GM15510 (cell line): ENCODE measurements around the gene KCNQ1.

Experiments used
- POLR2A ChIP-seq: IDR thresholded peaks from 3 replicates; pipeline ENCODE4 v1.6.1; 2011; ENCODE audit warnings: borderline replicate concordance; ENCODE audit not compliant: insufficient read length; ENCODE audit errors: extremely low read depth

The KCNQ1 gene

GRCh38 chr11:2444821-2445745, at the start of gene KCNQ1:
TSS of gene KCNQ1 (plus strand) at chr11:2445008. CDS start at chr11:2445099, 91 bp downstream.
- TF ChIP-seq POLR2A, result no peak

- no peak for TF ChIP-seq POLR2A
Measured at GRCh38 chr11:2395211-2395730, 49.5 kb upstream of the KCNQ1 start.

- no peak for TF ChIP-seq POLR2A
Measured at GRCh38 chr11:2395856-2396255, 49.0 kb upstream of the KCNQ1 start.

GRCh38 chr11:2396471-2396870, 48.3 kb upstream of the KCNQ1 start:
- TF ChIP-seq POLR2A, result no peak

GRCh38 chr11:2397005-2397404, 47.8 kb upstream of the KCNQ1 start:
- no peak for TF ChIP-seq POLR2A

GRCh38 chr11:2398664-2399355, 46.0 kb upstream of the KCNQ1 start:
- TF ChIP-seq POLR2A, result no peak

- TF ChIP-seq POLR2A, result no peak
Measured at GRCh38 chr11:2399488-2400068, 45.2 kb upstream of the KCNQ1 start.

- TF ChIP-seq POLR2A, result peak; percentile 90
Measured at GRCh38 chr11:2400069-2400761, 44.6 kb upstream of the KCNQ1 start, which contains the start of gene TSSC4. TSS of gene TSSC4 (plus strand) at chr11:2400750. CDS start at chr11:2402634, 1,884 bp downstream.

GRCh38 chr11:2400762-2401435, 43.9 kb upstream of the KCNQ1 start:
- no peak for TF ChIP-seq POLR2A

GRCh38 chr11:2401436-2401984, 43.3 kb upstream of the KCNQ1 start:
- no peak for TF ChIP-seq POLR2A

GRCh38 chr11:2402106-2402505, 42.7 kb upstream of the KCNQ1 start:
- no peak for TF ChIP-seq POLR2A

GRCh38 chr11:2402890-2403645, 41.7 kb upstream of the KCNQ1 start:
- no peak for TF ChIP-seq POLR2A

GRCh38 chr11:2404735-2405196, 40.0 kb upstream of the KCNQ1 start:
- no peak for TF ChIP-seq POLR2A

- no peak for TF ChIP-seq POLR2A
Measured at GRCh38 chr11:2406451-2406850, 38.4 kb upstream of the KCNQ1 start.
